ENCODE data around the gene PALD1. TPM values are rescaled to one million over a fixed set of nuclear protein-coding genes. Genes with fewer than 3 reads are reported as not detected.

Gene PALD1
- polyA plus RNA-seq, 3 donors, result 0.04 to 0.11 TPM; not detected in 1

- Histone ChIP-seq H3K4me2 (replicated peaks; ENCODE audit: extremely low read depth, low read length, poor library complexity, severe bottlenecking) (no peak overlapping the region), H3K9me3 (replicated peaks in 1 of 2; ENCODE audit: control insufficient read depth in 1 of 2, insufficient read depth in 1 of 2, low read length in 2 of 2) (no peaks in the 10 kb centered on the region), H3K27me3 (ENCODE audit: control insufficient read depth in 2 of 2, insufficient read depth in 2 of 2, low read length in 2 of 2) (no peaks in the 10 kb centered on the region), H4K20me1 (ENCODE audit: insufficient read depth, low read length) (no peaks in the 10 kb centered on the region), H2AFZ (ENCODE audit: insufficient read depth, low read depth, low read length, poor library complexity, severe bottlenecking) (no peak overlapping the region), H3K9ac (ENCODE audit: insufficient read depth, low read length, poor library complexity, severe bottlenecking) (peak overlapping the region; percentile 4), H3K79me2 (ENCODE audit: insufficient read depth, low read length) (no peaks in the 10 kb centered on the region), H3K4me1 (ENCODE audit: control insufficient read depth in 1 of 2, insufficient read depth in 2 of 2, low read length in 2 of 2) (peaks cover 0 to 12% of the 10 kb centered on the region in 2 donors), H3K4me3 (replicated peaks in 1 of 3; ENCODE audit: low read depth in 2 of 3, low read length in 3 of 3) (no peak overlapping the region), H3K36me3 (replicated peaks in 1 of 2; ENCODE audit: control insufficient read depth in 1 of 2, insufficient read depth in 2 of 2, low read length in 2 of 2) (no peaks in the 10 kb centered on the region), H3K27ac (ENCODE audit: low read depth in 1 of 2, low read length in 2 of 2) (no peak overlapping the region)
- Mint-ChIP-seq H3K27me3 (ENCODE audit: low read depth in 3 of 3) (peaks cover 0 to 10% (median 6%) of the 10 kb centered on the region in 3 donors), H3K36me3 (no peaks in the 10 kb centered on the region), H3K4me1 (peaks cover 17% of the 10 kb centered on the region), H3K9me3 (peaks cover 0 to 2% (median 0%) of the 10 kb centered on the region in 7 donors), H3K4me3 (no peak overlapping the region), H3K27ac (no peak overlapping the region)
- 83% methylated on average over 7 of the region's 11 CpGs for WGBS (ENCODE audit: insufficient coverage)
- DNase-seq, result no peak
- intact Hi-C loops (cut with micrococcal nuclease), result no loop called here
- TF ChIP-seq CTCF (IDR thresholded peaks at IDR 0.05), result no peak
These were observed 105.8 kb downstream of the PALD1 start for GRCh38 chr10:70584366-70584765.

DNA sequence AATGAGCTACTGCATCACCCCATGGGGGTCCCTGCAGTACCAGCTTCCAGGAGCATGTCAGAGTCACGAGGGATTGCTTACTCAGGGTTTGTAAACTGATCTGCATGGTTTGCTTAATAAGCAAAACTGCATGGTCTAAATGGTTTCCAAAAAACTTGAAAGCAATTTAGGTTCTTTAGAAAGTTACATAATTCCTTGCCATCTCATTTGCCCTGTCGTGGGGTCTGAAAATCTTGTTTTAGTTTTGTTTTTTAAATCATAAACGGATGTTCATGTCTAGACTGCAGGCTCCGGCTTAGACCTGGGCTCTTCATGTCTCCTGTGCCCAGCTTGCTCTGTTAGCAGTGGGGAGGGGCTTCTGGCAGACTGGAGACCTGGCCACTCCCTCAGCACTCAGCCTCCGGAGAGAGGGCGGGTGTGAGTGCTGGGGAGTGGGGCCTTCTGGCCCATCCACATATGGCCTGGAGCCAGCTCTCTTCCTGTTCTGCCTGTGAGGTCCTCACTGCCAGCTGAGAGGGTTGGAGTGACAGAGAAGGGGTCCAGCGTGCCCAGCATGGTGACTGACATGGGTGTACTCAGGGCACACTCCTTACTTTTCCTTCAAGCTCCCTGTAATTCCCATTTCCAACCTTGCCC, 106.5 kb downstream of the PALD1 start:
- H3K27me3 ChIP-seq (ENCODE audit: control insufficient read depth in 2 of 2, insufficient read depth in 2 of 2, low read length in 2 of 2), result no peaks in the 10 kb centered on the region
- 0% methylated on average over 2 of the region's 7 CpGs for WGBS (ENCODE audit: insufficient coverage)
- H3K9ac ChIP-seq (ENCODE audit: insufficient read depth, low read length, poor library complexity, severe bottlenecking), result peak overlapping the region; percentile 4

More for the DNA sequence above, 106.5 kb downstream of the PALD1 start:
- Histone ChIP-seq H3K9me3 (replicated peaks in 1 of 2; ENCODE audit: control insufficient read depth in 1 of 2, insufficient read depth in 1 of 2, low read length in 2 of 2) (no peaks in the 10 kb centered on the region), H3K4me1 (ENCODE audit: control insufficient read depth in 1 of 2, insufficient read depth in 2 of 2, low read length in 2 of 2) (peaks cover 0 to 6% of the 10 kb centered on the region in 2 donors), H4K20me1 (ENCODE audit: insufficient read depth, low read length) (no peaks in the 10 kb centered on the region), H3K4me2 (replicated peaks; ENCODE audit: extremely low read depth, low read length, poor library complexity, severe bottlenecking) (no peak overlapping the region), H2AFZ (ENCODE audit: insufficient read depth, low read depth, low read length, poor library complexity, severe bottlenecking) (peak overlapping the region; percentile 61), H3K4me3 (replicated peaks in 1 of 3; ENCODE audit: low read depth in 2 of 3, low read length in 3 of 3) (no peak overlapping the region), H3K79me2 (ENCODE audit: insufficient read depth, low read length) (no peaks in the 10 kb centered on the region), H3K27ac (ENCODE audit: low read depth in 1 of 2, low read length in 2 of 2) (no peak overlapping the region), H3K36me3 (replicated peaks in 1 of 2; ENCODE audit: control insufficient read depth in 1 of 2, insufficient read depth in 2 of 2, low read length in 2 of 2) (no peaks in the 10 kb centered on the region)
- no peak for TF ChIP-seq CTCF (IDR thresholded peaks at IDR 0.05)
- Mint-ChIP-seq H3K9me3 (no peaks in the 10 kb centered on the region), H3K27ac (no peak overlapping the region), H3K36me3 (no peaks in the 10 kb centered on the region), H3K4me1 (peaks cover 10% of the 10 kb centered on the region), H3K4me3 (peak overlapping the region in 1 of 2 donors; percentile 21), H3K27me3 (ENCODE audit: low read depth in 3 of 3) (peaks cover 0 to 10% (median 6%) of the 10 kb centered on the region in 3 donors)
- DNase-seq, result no peak
- intact Hi-C loops (cut with micrococcal nuclease), result no loop called here
